HepG2 (cell line): Measurements from ENCODE around the gene NOXA1. TPM values are rescaled to one million over a fixed set of nuclear protein-coding genes. Genes with fewer than 3 reads are reported as not detected.

Source experiments
- NFKBIZ ChIP-seq: IDR thresholded peaks from 2 replicates; pipeline ENCODE4 v1.6.1; 2018; ENCODE audit warnings: missing genetic modification reagents, missing compliant biosample characterization
- SRSF4 ChIP-seq: fragments of 200-400 bp; formaldehyde crosslinking; IDR thresholded peaks from one replicate; pipeline ENCODE4 v1.6.1; 2018; ENCODE audit warnings: mild to moderate bottlenecking, low read depth, low read length, moderate library complexity; ENCODE audit not compliant: poor library complexity, severe bottlenecking
- YEATS4 ChIP-seq: sonication (generic); formaldehyde crosslinking; IDR thresholded peaks from 2 replicates; pipeline ENCODE4 v1.4.0; 2020; ENCODE audit warnings: missing genetic modification reagents, borderline replicate concordance
- ZNF12 ChIP-seq: sonication (generic); formaldehyde crosslinking; IDR thresholded peaks from 2 replicates; pipeline ENCODE4 v1.5.0; 2020; ENCODE audit warnings: missing genetic modification reagents
- ZNF549 ChIP-seq: sonication (generic); formaldehyde crosslinking; IDR thresholded peaks from 2 replicates; pipeline ENCODE4 v1.5.0; 2020; ENCODE audit warnings: missing genetic modification reagents
- ZNF572 ChIP-seq: sonication (generic); formaldehyde crosslinking; IDR thresholded peaks from 2 replicates; pipeline ENCODE4 v1.5.1; 2020; ENCODE audit warnings: mild to moderate bottlenecking, missing genetic modification reagents
- ZNF709 ChIP-seq: sonication (generic); formaldehyde crosslinking; IDR thresholded peaks from 2 replicates; pipeline ENCODE4 v1.5.0; 2020; ENCODE audit warnings: mild to moderate bottlenecking, missing genetic modification reagents
- ZNF766 ChIP-seq: sonication (generic); formaldehyde crosslinking; IDR thresholded peaks from 2 replicates; pipeline ENCODE4 v1.5.0; 2020; ENCODE audit warnings: missing genetic modification reagents, borderline replicate concordance
- polyA plus RNA-seq, 8 experiments: library from polyadenylated mRNA; depleted of rRNA in 3 of 8; stranded (reverse) in 7 of 8; unstranded in 1 of 8; fragments of >200 nt; fragmentation: Illumina TruSeq in 4 of 8; extraction: Trizol in 4 of 8; gene quantifications; 2 replicates each; pipeline versions ENCODE4 v1.2.1 to v1.2.3, GENCODE V29; 2011 to 2016; ENCODE audit warnings: low read depth in 4 of 8, missing spikeins in 1 of 8, mixed read lengths in 1 of 8; ENCODE audit not compliant: insufficient read depth in 1 of 8
- total RNA-seq, 5 experiments: library from RNA; depleted of rRNA; stranded (reverse); fragments of >200 nt; fragmentation: Illumina TruSeq; extraction: Trizol; gene quantifications; 2 replicates each; pipeline ENCODE4 v1.2.3, GENCODE V29; 2016; ENCODE audit warnings: low read depth in 1 of 5
- TF ChIP-seq, protein P1 (sequence below): sonication (generic); formaldehyde crosslinking; IDR thresholded peaks from 2 replicates; pipeline ENCODE4 v1.4.0; 2020; ENCODE audit warnings: missing genetic modification reagents
- TF ChIP-seq, protein P2 (sequence below): sonication (generic); formaldehyde crosslinking; IDR thresholded peaks from 2 replicates; pipeline ENCODE4 v1.5.0; 2020; ENCODE audit warnings: missing genetic modification reagents
- TF ChIP-seq, protein P3 (sequence below): sonication (generic); formaldehyde crosslinking; IDR thresholded peaks from 2 replicates; pipeline ENCODE4 v1.5.0; 2020; ENCODE audit warnings: missing genetic modification reagents
- TF ChIP-seq, protein P4 (sequence below): sonication (generic); formaldehyde crosslinking; IDR thresholded peaks from 2 replicates; pipeline ENCODE4 v1.4.0; 2020; ENCODE audit warnings: mild to moderate bottlenecking, missing genetic modification reagents, borderline replicate concordance
- TF ChIP-seq, protein P5 (sequence below): sonication (generic); formaldehyde crosslinking; IDR thresholded peaks from 2 replicates; pipeline ENCODE4 v1.5.1; 2020; ENCODE audit warnings: missing genetic modification reagents, mild to moderate bottlenecking, borderline replicate concordance

The NOXA1 gene
- total and polyA plus RNA-seq, 2 of the 13 experiments (the other 11 are each of a cell fraction or from before 2014, with no cell fraction given): 0.78 to 1.2 TPM

DNA sequence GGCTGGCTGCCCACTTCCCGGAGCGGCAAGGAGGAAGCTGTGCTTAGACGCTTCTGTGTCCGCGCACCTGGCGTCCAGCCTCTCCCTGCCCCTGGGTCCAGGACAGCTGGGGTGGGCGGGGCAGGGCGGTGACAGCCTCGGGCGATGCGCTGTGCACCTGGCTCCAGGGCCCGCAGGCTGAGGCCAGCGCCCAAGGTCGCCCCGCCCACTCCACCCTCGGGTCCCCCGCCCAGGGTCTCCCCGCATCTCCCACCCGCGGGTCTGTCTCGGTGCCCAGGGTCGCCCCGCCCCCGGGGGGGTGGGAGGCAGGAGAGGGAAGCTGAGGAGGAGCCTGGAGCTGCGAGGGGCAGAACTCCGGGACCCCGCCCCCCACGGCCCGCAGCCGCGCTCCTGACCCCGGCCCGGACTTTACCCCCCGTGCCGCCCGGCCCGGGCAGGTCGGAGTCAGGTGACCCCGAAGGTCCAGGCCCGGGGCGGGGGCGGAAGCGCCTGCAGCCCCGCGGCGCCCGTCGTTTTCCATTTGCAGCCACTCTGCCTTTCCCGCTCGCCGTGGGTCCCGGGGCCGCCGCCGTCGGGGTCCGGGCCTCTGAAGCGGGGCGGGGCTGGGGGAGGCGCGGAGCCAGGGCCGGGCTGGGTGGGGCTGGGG, 18.2 kb downstream of the NOXA1 start, which contains the start of gene ENTPD8 (continued):
- TF ChIP-seq, protein P1, sequence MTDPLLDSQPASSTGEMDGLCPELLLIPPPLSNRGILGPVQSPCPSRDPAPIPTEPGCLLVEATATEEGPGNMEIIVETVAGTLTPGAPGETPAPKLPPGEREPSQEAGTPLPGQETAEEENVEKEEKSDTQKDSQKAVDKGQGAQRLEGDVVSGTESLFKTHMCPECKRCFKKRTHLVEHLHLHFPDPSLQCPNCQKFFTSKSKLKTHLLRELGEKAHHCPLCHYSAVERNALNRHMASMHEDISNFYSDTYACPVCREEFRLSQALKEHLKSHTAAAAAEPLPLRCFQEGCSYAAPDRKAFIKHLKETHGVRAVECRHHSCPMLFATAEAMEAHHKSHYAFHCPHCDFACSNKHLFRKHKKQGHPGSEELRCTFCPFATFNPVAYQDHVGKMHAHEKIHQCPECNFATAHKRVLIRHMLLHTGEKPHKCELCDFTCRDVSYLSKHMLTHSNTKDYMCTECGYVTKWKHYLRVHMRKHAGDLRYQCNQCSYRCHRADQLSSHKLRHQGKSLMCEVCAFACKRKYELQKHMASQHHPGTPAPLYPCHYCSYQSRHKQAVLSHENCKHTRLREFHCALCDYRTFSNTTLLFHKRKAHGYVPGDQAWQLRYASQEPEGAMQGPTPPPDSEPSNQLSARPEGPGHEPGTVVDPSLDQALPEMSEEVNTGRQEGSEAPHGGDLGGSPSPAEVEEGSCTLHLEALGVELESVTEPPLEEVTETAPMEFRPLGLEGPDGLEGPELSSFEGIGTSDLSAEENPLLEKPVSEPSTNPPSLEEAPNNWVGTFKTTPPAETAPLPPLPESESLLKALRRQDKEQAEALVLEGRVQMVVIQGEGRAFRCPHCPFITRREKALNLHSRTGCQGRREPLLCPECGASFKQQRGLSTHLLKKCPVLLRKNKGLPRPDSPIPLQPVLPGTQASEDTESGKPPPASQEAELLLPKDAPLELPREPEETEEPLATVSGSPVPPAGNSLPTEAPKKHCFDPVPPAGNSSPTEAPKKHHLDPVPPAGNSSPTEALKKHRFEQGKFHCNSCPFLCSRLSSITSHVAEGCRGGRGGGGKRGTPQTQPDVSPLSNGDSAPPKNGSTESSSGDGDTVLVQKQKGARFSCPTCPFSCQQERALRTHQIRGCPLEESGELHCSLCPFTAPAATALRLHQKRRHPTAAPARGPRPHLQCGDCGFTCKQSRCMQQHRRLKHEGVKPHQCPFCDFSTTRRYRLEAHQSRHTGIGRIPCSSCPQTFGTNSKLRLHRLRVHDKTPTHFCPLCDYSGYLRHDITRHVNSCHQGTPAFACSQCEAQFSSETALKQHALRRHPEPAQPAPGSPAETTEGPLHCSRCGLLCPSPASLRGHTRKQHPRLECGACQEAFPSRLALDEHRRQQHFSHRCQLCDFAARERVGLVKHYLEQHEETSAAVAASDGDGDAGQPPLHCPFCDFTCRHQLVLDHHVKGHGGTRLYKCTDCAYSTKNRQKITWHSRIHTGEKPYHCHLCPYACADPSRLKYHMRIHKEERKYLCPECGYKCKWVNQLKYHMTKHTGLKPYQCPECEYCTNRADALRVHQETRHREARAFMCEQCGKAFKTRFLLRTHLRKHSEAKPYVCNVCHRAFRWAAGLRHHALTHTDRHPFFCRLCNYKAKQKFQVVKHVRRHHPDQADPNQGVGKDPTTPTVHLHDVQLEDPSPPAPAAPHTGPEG: 0 out of 2 replicates have a peak, but pooled peaks have one; percentile 30
- TF ChIP-seq ZNF572 (CRISPR knock-in tag) (no peak), YEATS4 (CRISPR knock-in tag) (peak; percentile 53; the same call in 1 of the 2 replicates), ZNF709 (CRISPR knock-in tag) (peak; percentile 25; the same call in 1 of the 2 replicates), ZNF12 (CRISPR knock-in tag) (no peak), SRSF4 (no peak), ZNF766 (CRISPR knock-in tag) (no peak), NFKBIZ (CRISPR knock-in tag) (no peak), ZNF549 (no peak)
- TF ChIP-seq, protein P2, sequence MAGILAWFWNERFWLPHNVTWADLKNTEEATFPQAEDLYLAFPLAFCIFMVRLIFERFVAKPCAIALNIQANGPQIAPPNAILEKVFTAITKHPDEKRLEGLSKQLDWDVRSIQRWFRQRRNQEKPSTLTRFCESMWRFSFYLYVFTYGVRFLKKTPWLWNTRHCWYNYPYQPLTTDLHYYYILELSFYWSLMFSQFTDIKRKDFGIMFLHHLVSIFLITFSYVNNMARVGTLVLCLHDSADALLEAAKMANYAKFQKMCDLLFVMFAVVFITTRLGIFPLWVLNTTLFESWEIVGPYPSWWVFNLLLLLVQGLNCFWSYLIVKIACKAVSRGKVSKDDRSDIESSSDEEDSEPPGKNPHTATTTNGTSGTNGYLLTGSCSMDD (CRISPR knock-in tag): no peak
- TF ChIP-seq, protein P3, sequence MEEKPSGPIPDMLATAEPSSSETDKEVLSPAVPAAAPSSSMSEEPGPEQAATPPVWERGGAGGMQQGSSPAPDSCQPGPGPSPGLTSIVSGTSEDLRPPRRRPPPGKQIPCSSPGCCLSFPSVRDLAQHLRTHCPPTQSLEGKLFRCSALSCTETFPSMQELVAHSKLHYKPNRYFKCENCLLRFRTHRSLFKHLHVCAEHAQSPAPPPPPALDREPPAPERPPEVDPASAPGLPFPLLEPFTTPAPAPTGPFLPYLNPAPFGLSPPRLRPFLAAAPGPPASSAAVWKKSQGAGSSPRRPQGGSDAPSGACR: peak; percentile 77
- TF ChIP-seq, protein P4, sequence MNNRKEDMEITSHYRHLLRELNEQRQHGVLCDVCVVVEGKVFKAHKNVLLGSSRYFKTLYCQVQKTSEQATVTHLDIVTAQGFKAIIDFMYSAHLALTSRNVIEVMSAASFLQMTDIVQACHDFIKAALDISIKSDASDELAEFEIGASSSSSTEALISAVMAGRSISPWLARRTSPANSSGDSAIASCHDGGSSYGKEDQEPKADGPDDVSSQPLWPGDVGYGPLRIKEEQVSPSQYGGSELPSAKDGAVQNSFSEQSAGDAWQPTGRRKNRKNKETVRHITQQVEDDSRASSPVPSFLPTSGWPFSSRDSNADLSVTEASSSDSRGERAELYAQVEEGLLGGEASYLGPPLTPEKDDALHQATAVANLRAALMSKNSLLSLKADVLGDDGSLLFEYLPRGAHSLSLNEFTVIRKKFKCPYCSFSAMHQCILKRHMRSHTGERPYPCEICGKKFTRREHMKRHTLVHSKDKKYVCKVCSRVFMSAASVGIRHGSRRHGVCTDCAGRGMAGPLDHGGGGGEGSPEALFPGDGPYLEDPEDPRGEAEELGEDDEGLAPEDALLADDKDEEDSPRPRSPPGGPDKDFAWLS: no peak
- TF ChIP-seq, protein P5, sequence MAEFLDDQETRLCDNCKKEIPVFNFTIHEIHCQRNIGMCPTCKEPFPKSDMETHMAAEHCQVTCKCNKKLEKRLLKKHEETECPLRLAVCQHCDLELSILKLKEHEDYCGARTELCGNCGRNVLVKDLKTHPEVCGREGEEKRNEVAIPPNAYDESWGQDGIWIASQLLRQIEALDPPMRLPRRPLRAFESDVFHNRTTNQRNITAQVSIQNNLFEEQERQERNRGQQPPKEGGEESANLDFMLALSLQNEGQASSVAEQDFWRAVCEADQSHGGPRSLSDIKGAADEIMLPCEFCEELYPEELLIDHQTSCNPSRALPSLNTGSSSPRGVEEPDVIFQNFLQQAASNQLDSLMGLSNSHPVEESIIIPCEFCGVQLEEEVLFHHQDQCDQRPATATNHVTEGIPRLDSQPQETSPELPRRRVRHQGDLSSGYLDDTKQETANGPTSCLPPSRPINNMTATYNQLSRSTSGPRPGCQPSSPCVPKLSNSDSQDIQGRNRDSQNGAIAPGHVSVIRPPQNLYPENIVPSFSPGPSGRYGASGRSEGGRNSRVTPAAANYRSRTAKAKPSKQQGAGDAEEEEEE (CRISPR knock-in tag): no peak
